ENCODE measurements around the gene PRM3.

Gene PRM3

GRCh38 chr16:11258553-11259492 lies 14.6 kb downstream of the PRM3 start:
- DNase-seq = peak in 1 of 2 experiments; percentile 56

- DNase-seq = peak; percentile 72 to 78
Observed at GRCh38 chr16:11257131-11257938, 16.1 kb downstream of the PRM3 start.

GRCh38 chr16:11256661-11257130 lies 16.7 kb downstream of the PRM3 start:
- DNase-seq = peak; percentile 73 to 79

GRCh38 chr16:11255737-11256660 lies 17.4 kb downstream of the PRM3 start, which contains the start of gene SOCS1:
Gene SOCS1, minus strand, starts transcription at chr16:11256204. Its CDS starts 726 bp downstream, at chr16:11255478.
- peak; percentile 84 to 86 for DNase-seq

- DNase-seq = no peak
Observed at GRCh38 chr16:11254913-11255736, 18.3 kb downstream of the PRM3 start.

- DNase-seq = peak in 1 of 2 experiments; percentile 41
Observed at GRCh38 chr16:11253995-11254912, 19.2 kb downstream of the PRM3 start.

- DNase-seq = peak; percentile 65 to 68
Observed at GRCh38 chr16:11253009-11253994, 20.1 kb downstream of the PRM3 start.

GRCh38 chr16:11252482-11252931 lies 20.9 kb downstream of the PRM3 start:
- peak in 1 of 2 experiments; percentile 63 for DNase-seq

GRCh38 chr16:11251525-11252481 lies 21.6 kb downstream of the PRM3 start:
- peak; percentile 88 to 90 for DNase-seq

- peak in 1 of 2 experiments; percentile 42 for DNase-seq
Observed at GRCh38 chr16:11250786-11251524, 22.5 kb downstream of the PRM3 start.

GRCh38 chr16:11250091-11250785 lies 23.2 kb downstream of the PRM3 start:
- peak; percentile 50 to 61 for DNase-seq

GRCh38 chr16:11249233-11250061 lies 24.0 kb downstream of the PRM3 start:
- DNase-seq = peak in 1 of 2 experiments; percentile 43

- DNase-seq = peak in 1 of 2 experiments; percentile 36
Observed at GRCh38 chr16:11248133-11248532, 25.3 kb downstream of the PRM3 start.

GRCh38 chr16:11245988-11246387 lies 27.4 kb downstream of the PRM3 start:
- DNase-seq = peak in 1 of 2 experiments; percentile 54

- DNase-seq = no peak
Observed at GRCh38 chr16:11245222-11245737, 28.1 kb downstream of the PRM3 start.

All from activated CD4-positive, alpha-beta T cell treated with anti-CD3 and anti-CD28 coated beads, Interleukin-2, amount 50 U/mL, for 48 hours (primary cell).